Thoracic aorta (tissue), 2 donors: ENCODE measurements around the gene PRRT2. TPM values are rescaled to one million over a fixed set of nuclear protein-coding genes. Genes with fewer than 3 reads are reported as not detected.

Experiments
- ATAC-seq: fragments of 150-250 bp; one replicate; pipeline ENCODE4 v1.8.0; 2017; ENCODE audit warnings: low read depth; ENCODE audit not compliant: insufficient number of reproducible peaks, low FRiP score
- DNase-seq: peaks from one replicate; pipeline ENCODE4 v3.0.0-alpha.2; 2020; ENCODE audit warnings: low spot score
- H3K27ac ChIP-seq, 2 donors: fragments of 200-600 bp; sonication (generic); 1 replicate in 1 of 2; 2 replicates in 1 of 2; pipeline ENCODE4 v1.5.1; 2016; ENCODE audit warnings: mild to moderate bottlenecking in 2 of 2, moderate library complexity in 2 of 2
- H3K27me3 ChIP-seq: fragments of 200-600 bp; sonication (generic); replicated peaks from 2 replicates; pipeline ENCODE4 v1.6.0; 2016; ENCODE audit warnings: mild to moderate bottlenecking; ENCODE audit not compliant: insufficient read depth
- H3K36me3 ChIP-seq: fragments of 200-600 bp; sonication (generic); one replicate; pipeline ENCODE4 v1.5.1; 2016
- H3K4me1 ChIP-seq, 2 donors: fragments of 200-600 bp; sonication (generic); 1 replicate in 1 of 2; 2 replicates in 1 of 2; pipeline versions ENCODE4 v1.5.1 to v1.6.0; 2016; ENCODE audit warnings: low read depth in 2 of 2, mild to moderate bottlenecking in 1 of 2; ENCODE audit not compliant: control insufficient read depth in 1 of 2
- H3K4me3 ChIP-seq: fragments of 200-600 bp; sonication (generic); 2 replicates; pipeline ENCODE4 v1.5.1; 2016; ENCODE audit warnings: mild to moderate bottlenecking
- H3K9me3 ChIP-seq: fragments of 200-600 bp; sonication (generic); 2 replicates; pipeline ENCODE4 v1.5.1; 2016
- CTCF ChIP-seq: fragments of 200-600 bp; sonication (generic); IDR thresholded peaks from one replicate; pipeline ENCODE4 v1.5.1; 2019; ENCODE audit warnings: antibody characterized with exemption
- total RNA-seq, 2 donors: library from RNA; depleted of rRNA; stranded (reverse); fragments of >200 nt; gene quantifications; one replicate each; pipeline versions ENCODE4 v1.1.0 to v1.2.3, GENCODE V29; 2016

PRRT2 gene
- total RNA-seq: 10 to 100 TPM; 39.4 to 40.8 TPM

GRCh38 chr16:29811896-29812665, at the start of gene PRRT2:
PRRT2 (plus strand) TSS chr16:29812193; CDS start chr16:29813055, 862 bp downstream.
- DNase-seq: peak; percentile 50

DNA sequence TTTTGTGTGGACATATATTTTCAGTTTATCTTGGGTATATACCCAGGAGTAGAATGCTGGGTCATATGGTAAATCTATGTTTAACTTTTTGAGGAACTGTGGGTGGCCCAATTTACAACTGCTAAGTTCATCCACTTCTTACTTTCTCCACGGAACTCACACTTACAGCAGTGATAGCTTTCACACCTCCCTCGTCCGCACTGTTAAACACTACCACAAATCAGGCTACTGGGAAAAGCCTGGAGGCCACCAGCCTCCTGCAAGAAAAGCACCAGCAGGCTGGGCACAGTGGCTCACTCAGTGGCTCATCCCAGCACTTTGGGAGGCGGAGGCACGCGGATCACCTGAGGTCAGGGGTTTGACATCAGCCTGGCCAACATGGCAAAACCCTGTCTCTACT, 48.7 kb upstream of the PRRT2 start:
- ATAC-seq (no peak), DNase-seq (no peak)
- Histone ChIP-seq H3K9me3 (no peaks in the 10 kb centered on the region), H3K27ac (no peak overlapping the region), H3K4me1 (no peaks in the 10 kb centered on the region), H3K27me3 (no peaks in the 10 kb centered on the region), H3K36me3 (no peaks in the 10 kb centered on the region), H3K4me3 (no peak overlapping the region)
- TF ChIP-seq CTCF: no peak

More at GRCh38 chr16:29811896-29812665, at the start of gene PRRT2:
- Histone ChIP-seq H3K9me3 (no peaks in the 10 kb centered on the region), H3K27me3 (no peaks in the 10 kb centered on the region), H3K4me1 (peaks cover 50 to 77% of the 10 kb centered on the region in 2 donors), H3K4me3 (peak within 1 kb of the TSS; percentile 79), H3K27ac (peak within 1 kb of the TSS; percentile 92 to 96), H3K36me3 (peaks cover 9% of the 10 kb centered on the region)
- no peak for TF ChIP-seq CTCF
- ATAC-seq: no peak

DNA sequence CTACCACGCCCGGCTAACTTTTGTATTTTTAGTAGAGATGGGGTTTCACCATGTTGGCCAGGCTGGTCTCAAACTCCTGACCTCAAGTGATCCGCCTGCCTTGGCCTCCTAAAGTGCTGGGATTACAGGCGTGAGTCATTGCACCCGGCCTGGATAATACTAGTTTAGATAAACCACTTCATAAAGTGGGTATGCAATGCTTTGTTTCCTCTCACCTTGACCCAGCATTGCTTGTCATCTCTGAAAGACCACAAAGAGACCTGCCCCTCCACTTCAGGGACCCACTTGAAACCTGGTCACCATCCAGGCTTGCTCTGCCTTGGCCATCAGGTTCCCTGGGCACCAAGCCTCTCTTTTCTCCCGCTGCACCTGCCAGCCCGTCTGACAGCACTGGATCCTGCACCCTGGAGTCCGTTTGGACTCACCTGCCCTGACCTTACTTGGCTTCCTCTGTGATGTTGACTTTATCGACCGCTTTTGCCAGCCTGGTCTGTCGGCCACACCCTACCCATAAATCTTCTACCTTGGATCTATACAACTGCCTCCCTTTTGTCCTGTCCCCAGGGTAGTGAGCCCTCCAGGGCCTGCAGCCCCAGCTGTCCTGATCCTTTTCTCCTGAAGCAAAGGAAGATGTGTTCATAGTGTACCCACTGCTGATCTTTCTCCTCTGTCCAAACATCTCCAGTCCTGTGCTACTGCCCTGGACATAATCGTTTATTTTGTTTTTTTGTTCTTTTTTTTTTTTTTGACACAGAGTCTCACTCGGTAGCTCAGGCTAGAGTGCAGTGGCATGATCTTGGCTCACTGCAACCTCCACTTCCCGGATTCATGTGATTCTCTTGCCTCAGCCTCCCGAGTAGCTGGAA, 46.6 kb upstream of the PRRT2 start:
- no peak for TF ChIP-seq CTCF
- ATAC-seq (no peak), DNase-seq (no peak)
- H3K4me3 ChIP-seq: no peak overlapping the region
- H3K27ac ChIP-seq: no peak overlapping the region
- H3K27me3 ChIP-seq: no peaks in the 10 kb centered on the region
- no peaks in the 10 kb centered on the region for H3K9me3 ChIP-seq
- no peaks in the 10 kb centered on the region for H3K36me3 ChIP-seq
- no peaks in the 10 kb centered on the region for H3K4me1 ChIP-seq

DNA sequence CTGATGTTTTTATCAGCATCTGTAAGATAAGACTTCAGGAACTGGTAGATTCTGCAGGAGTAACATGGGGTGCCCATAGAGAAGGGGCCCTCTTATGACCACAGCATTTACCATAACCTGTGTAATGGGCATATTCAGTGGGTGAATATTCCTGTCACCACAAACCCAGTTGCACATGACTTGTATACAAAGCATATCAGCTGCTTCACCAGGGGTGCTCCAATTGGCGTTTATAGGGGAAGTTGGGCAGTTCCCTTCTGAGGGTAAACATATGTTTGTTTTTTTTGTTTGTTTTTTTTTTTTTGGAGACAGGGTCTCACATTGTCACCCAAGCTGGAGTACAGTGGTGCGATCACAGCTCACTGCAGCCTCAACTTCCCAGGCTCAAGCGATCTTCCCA, 45.4 kb upstream of the PRRT2 start:
- no peak for DNase-seq
- Histone ChIP-seq H3K4me3 (no peak overlapping the region), H3K27ac (no peak overlapping the region), H3K36me3 (no peaks in the 10 kb centered on the region), H3K4me1 (no peaks in the 10 kb centered on the region), H3K27me3 (no peaks in the 10 kb centered on the region), H3K9me3 (no peaks in the 10 kb centered on the region)
- no peak for ATAC-seq
- TF ChIP-seq CTCF: no peak

DNA sequence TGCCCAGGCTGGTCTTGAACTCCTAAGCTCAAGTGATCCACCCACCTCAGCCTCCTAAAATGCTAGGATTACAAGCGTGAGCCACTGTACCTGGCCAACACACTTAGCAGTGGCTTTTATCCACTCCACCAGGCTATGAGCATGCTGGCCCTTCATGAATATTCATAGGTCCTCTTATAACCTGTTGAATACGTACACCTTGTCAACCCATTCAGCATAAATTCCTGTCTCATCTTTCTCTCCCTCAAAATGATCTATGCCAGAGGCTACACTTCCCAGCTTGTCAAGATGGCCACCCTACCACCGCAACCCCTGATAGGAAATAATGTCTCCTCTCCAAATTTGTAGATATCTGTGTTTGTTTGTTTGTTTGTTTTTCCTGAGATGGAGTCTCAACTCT, 44.9 kb upstream of the PRRT2 start:
- Histone ChIP-seq H3K27ac (no peak overlapping the region), H3K36me3 (no peaks in the 10 kb centered on the region), H3K9me3 (no peaks in the 10 kb centered on the region), H3K27me3 (no peaks in the 10 kb centered on the region), H3K4me3 (no peak overlapping the region), H3K4me1 (no peaks in the 10 kb centered on the region)
- DNase-seq (no peak), ATAC-seq (no peak)
- TF ChIP-seq CTCF: no peak
